Activated CD4-positive, alpha-beta T cell treated with anti-CD3 and anti-CD28 coated beads for 36 hours (primary cell): ENCODE results near the gene SPATA31D3. TPM values are rescaled to one million over a fixed set of nuclear protein-coding genes. Genes with fewer than 3 reads are reported as not detected.
"Not testable (repeated sequence)": the region's sequence is repeated elsewhere in the genome, so short reads cannot be mapped to it uniquely, and the experiment has no call there.

Experiments
- ATAC-seq: fragments of 200-7000 bp; cut with Tn5 transposase; one replicate; pipeline ENCODE4 v1.10.0; 2021; ENCODE audit warnings: mild to moderate bottlenecking, moderate library complexity
- CTCF ChIA-PET: fragments of 350-600 bp; sonication (Branson Sonifier 250); formaldehyde crosslinking; loops from one replicate; lab custom pipeline; 2021; ENCODE audit warnings: antibody characterized with exemption; lab: Charles Lee
- POLR2A ChIA-PET: fragments of 350-600 bp; sonication (Branson Sonifier 250); formaldehyde crosslinking; loops from one replicate; lab custom pipeline; 2021; ENCODE audit warnings: antibody characterized with exemption, inconsistent platforms; lab: Charles Lee
- DNase-seq: peaks from one replicate; pipeline ENCODE4 v3.0.0-alpha.2; 2020
- H3K27ac Mint-ChIP-seq: one replicate; pipeline ENCODE4 v1.8.0; 2021; ENCODE audit warnings: mixed read lengths
- H3K27me3 Mint-ChIP-seq: one replicate; pipeline ENCODE4 v1.8.0; 2021; ENCODE audit warnings: mixed read lengths
- H3K36me3 Mint-ChIP-seq: one replicate; pipeline ENCODE4 v1.8.0; 2021; ENCODE audit warnings: low read depth, mixed read lengths
- H3K4me1 Mint-ChIP-seq: one replicate; pipeline ENCODE4 v1.8.0; 2021; ENCODE audit warnings: mixed read lengths
- H3K4me3 Mint-ChIP-seq: one replicate; pipeline ENCODE4 v1.8.0; 2021; ENCODE audit warnings: mild to moderate bottlenecking, moderate library complexity, mixed read lengths
- H3K9me3 Mint-ChIP-seq: one replicate; pipeline ENCODE4 v1.8.0; 2021; ENCODE audit warnings: low read depth, mixed read lengths
- intact Hi-C, 2 experiments: fragments of 100-400 bp; cut with DNase I in 1 of 2; cut with micrococcal nuclease in 1 of 2; formaldehyde crosslinking; loops; one replicate each; pipeline versions ENCODE4 v1.14.2 to v1.15.1; 2022 to 2024; cut with DNase I, micrococcal nuclease
- total RNA-seq, 2 experiments: library from RNA; stranded (reverse); gene quantifications; one replicate each; pipeline ENCODE4 v1.2.3, GENCODE V29; 2021

SPATA31D3 gene
- total RNA-seq, 2 experiments from 2014 or later: not detected

DNA sequence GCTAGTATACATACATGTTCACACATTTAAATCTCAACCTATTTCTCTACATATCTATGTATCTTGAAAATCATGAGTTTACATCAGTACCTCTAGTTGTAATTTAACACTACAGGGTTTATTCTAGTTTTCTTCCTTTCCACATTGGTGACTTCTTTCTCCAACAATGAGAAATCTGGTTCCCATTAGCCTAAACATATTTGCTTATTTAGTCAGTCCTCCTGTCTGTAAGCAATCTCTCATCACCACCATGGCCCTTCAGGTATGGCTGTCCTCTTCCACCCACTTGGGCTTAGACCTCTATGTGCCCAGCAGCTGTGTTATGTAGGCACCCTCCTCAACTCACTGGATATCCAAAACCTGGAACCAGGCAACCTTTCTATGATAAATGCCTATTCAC, 37.3 kb downstream of the SPATA31D3 start:
- DNase-seq (no peak), ATAC-seq (no peak)
- Mint-ChIP-seq H3K4me1 (no peaks in the 10 kb centered on the region), H3K4me3 (no peak overlapping the region), H3K9me3 (peaks cover 2% of the 10 kb centered on the region), H3K36me3 (no peaks in the 10 kb centered on the region), H3K27me3 (peaks cover 4% of the 10 kb centered on the region), H3K27ac (no peak overlapping the region)
- POLR2A ChIA-PET: no interaction called here
- CTCF ChIA-PET: no interaction called here
- intact Hi-C loops: no loop called here

DNA sequence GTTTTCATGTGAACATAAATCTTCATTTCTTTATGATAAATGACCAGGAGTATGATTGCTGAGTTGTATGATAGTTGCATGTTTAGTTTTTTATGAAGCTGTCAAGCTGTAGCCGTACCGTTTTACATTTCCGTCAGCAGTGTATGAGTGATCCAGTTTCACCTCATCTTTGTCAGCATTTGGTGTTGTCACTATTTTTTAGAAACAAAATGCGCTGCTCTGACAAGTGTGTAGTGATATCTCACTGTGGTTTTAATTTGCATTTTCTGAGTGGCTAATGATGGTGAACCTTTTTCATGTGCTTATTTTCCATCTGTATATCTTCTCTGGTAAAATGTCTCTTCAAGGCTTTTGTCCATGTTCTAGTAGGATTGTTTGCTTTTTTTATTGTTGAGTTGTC, 38.6 kb downstream of the SPATA31D3 start:
- ATAC-seq (no peak), DNase-seq (no peak)
- no peaks in the 10 kb centered on the region for H3K4me1 Mint-ChIP-seq
- ChIA-PET CTCF (no interaction called here), POLR2A (no interaction called here)
- H3K36me3 Mint-ChIP-seq: no peaks in the 10 kb centered on the region
- peaks cover 4% of the 10 kb centered on the region for H3K27me3 Mint-ChIP-seq
- H3K9me3 Mint-ChIP-seq: peaks cover 3% of the 10 kb centered on the region
- H3K4me3 Mint-ChIP-seq: no peak overlapping the region
- intact Hi-C loops: no loop called here
- H3K27ac Mint-ChIP-seq: no peak overlapping the region

GRCh38 chr9:81984928-81985327, 41.6 kb downstream of the SPATA31D3 start:
- Mint-ChIP-seq H3K4me1 (no peaks in the 10 kb centered on the region), H3K9me3 (peaks cover 3% of the 10 kb centered on the region), H3K27ac (no peak overlapping the region), H3K27me3 (peaks cover 4% of the 10 kb centered on the region), H3K4me3 (no peak overlapping the region), H3K36me3 (no peaks in the 10 kb centered on the region)
- no peak for DNase-seq
- CTCF ChIA-PET: no interaction called here
- intact Hi-C loops: no loop called here
- no peak for ATAC-seq
- POLR2A ChIA-PET: no interaction called here

DNA sequence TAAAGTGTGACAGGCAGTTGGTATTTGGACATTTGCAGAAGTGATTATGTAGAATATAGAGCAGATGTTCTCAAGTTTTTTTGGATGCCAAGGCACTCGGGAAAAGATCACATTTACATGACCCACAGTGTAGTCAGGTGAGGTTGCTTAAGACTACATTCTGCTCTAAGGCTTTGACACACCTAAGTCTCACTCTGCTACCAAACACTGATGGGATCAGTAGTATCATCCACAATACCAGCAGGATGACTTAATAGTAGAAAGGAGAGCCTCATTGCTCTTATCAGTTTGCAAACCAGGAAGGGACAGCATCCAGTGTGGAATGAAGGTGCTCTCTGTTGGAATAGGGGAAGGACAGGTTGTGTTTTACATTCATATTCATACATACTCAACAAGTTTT, 42.8 kb downstream of the SPATA31D3 start:
- intact Hi-C loops: no loop called here
- no peaks in the 10 kb centered on the region for H3K4me1 Mint-ChIP-seq
- ChIA-PET CTCF (no interaction called here), POLR2A (no interaction called here)
- H3K9me3 Mint-ChIP-seq: peaks cover 4% of the 10 kb centered on the region
- no peak for ATAC-seq
- H3K27ac Mint-ChIP-seq: no peak overlapping the region
- peaks cover 4% of the 10 kb centered on the region for H3K27me3 Mint-ChIP-seq
- no peak overlapping the region for H3K4me3 Mint-ChIP-seq
- DNase-seq: no peak
- H3K36me3 Mint-ChIP-seq: no peaks in the 10 kb centered on the region

GRCh38 chr9:81988472-81988871, 45.2 kb downstream of the SPATA31D3 start, which contains the start of gene SPATA31D1:
Gene SPATA31D1, plus strand, starts transcription at chr9:81988772. Its CDS starts 47 bp downstream, at chr9:81988819.
- H3K27ac Mint-ChIP-seq, intact Hi-C loops, H3K4me1 Mint-ChIP-seq, H3K4me3 Mint-ChIP-seq, H3K36me3 Mint-ChIP-seq, H3K27me3 Mint-ChIP-seq, H3K9me3 Mint-ChIP-seq, DNase-seq, CTCF ChIA-PET, POLR2A ChIA-PET, ATAC-seq: not testable (repeated sequence)

DNA sequence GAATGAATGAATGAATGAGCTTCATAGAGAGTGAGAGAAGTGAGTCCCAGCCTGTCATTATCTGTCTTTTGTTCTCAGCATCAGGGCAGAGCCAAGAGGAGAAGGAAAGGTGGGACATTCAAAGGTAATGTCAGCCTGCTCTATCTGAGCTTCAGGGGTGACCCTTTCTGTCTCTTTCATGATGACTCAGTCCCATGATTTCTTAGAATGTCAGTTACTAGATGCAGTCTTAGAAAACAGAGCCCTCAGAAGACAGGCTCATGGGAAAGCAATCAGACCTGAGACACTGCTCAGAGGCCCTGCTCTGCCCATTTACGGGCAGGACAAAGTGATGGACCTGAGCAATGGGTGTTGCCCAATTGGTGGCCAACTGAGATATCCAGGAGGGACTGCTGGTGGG, 46.4 kb downstream of the SPATA31D3 start:
- Mint-ChIP-seq H3K4me3 (no peak overlapping the region), H3K36me3 (no peaks in the 10 kb centered on the region), H3K9me3 (peaks cover 5% of the 10 kb centered on the region), H3K27ac (no peak overlapping the region), H3K4me1 (no peaks in the 10 kb centered on the region), H3K27me3 (peaks cover 2% of the 10 kb centered on the region)
- ATAC-seq (no peak), DNase-seq (no peak)
- ChIA-PET CTCF (no interaction called here), POLR2A (no interaction called here)
- intact Hi-C loops: no loop called here

DNA sequence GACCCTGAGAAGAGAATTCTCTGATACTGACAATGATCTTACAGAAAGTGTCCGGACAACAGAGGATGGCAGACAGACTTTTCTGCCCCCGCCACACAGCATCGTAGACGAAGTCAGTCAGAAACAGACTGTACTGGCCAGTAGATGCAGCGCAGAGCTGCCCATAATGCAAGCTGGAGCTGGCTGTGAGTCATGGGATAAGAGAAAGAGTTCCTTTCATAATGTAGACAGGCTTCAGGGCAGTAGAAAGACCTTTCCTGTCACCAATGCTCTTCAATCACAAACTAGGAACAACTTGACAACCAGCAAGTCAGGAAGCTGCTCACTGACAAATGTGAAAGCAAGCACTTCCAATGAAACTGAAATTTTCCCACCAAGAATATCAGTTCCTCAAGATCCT, 50.4 kb downstream of the SPATA31D3 start:
- Mint-ChIP-seq H3K27ac (no peak overlapping the region), H3K36me3 (no peaks in the 10 kb centered on the region), H3K4me1 (no peaks in the 10 kb centered on the region), H3K4me3 (no peak overlapping the region), H3K27me3 (no peaks in the 10 kb centered on the region), H3K9me3 (peaks cover 4% of the 10 kb centered on the region)
- ChIA-PET POLR2A (no interaction called here), CTCF (no interaction called here)
- ATAC-seq (no peak), DNase-seq (no peak)
- intact Hi-C loops: no loop called here

Other genes with a start within 250 kb of the SPATA31D3 start
- gene SPATA31D4, start 15.1 kb upstream of the SPATA31D3 start, total RNA-seq: not detected
- gene SPATA31D1, start 45.3 kb downstream of the SPATA31D3 start, total RNA-seq: not detected